Tibial artery (tissue), 4 donors: ENCODE data around the gene PLEKHG3.

Source experiments
- DNase-seq, 2 donors: peaks; one replicate each; pipeline ENCODE4 v3.0.0-alpha.2; 2019
- H3K27ac ChIP-seq, 2 donors: fragments of 200-600 bp; sonication (generic) in 1 of 2; 1 replicate in 1 of 2; 2 replicates in 1 of 2; pipeline ENCODE4 v1.5.1; 2018 to 2019; ENCODE audit warnings: mild to moderate bottlenecking in 1 of 2
- H3K27me3 ChIP-seq, 2 donors: fragments of 200-600 bp; sonication (generic) in 1 of 2; one replicate each; pipeline versions ENCODE4 v1.5.1 to v1.6.0; 2016 to 2019
- H3K36me3 ChIP-seq, 3 donors: fragments of 200-600 bp; sonication (generic) in 2 of 3; one replicate each; pipeline ENCODE4 v1.5.1; 2016 to 2019; ENCODE audit warnings: mild to moderate bottlenecking in 2 of 3
- H3K4me1 ChIP-seq, 4 donors: fragments of 200-600 bp; sonication (generic) in 2 of 4; 1 replicate in 3 of 4; 2 replicates in 1 of 4; pipeline ENCODE4 v1.5.1; 2016 to 2019
- H3K4me3 ChIP-seq, 2 donors: fragments of 200-600 bp; sonication (generic) in 1 of 2; 1 replicate in 1 of 2; 2 replicates in 1 of 2; pipeline ENCODE4 v1.5.1; 2018 to 2019; ENCODE audit warnings: mild to moderate bottlenecking in 2 of 2
- H3K9me3 ChIP-seq, 3 donors: fragments of 200-600 bp; sonication (generic) in 1 of 3; one replicate each; pipeline ENCODE4 v1.5.1; 2016 to 2019
- intact Hi-C: fragments of 100-400 bp; cut with DNase I; formaldehyde crosslinking; loops from one replicate; pipeline ENCODE4 v1.15.0; 2023; ENCODE audit warnings: low total_unique reads
- TF ChIP-seq, protein P1 (sequence below), 2 experiments: fragments of 200-600 bp in 1 of 2; fragments of 450-650 bp in 1 of 2; IDR thresholded peaks; one replicate each; pipeline ENCODE4 v1.5.1; 2017 to 2019; ENCODE audit warnings: antibody characterized with exemption in 2 of 2, mild to moderate bottlenecking in 1 of 2, moderate library complexity in 1 of 2

The PLEKHG3 gene

DNA sequence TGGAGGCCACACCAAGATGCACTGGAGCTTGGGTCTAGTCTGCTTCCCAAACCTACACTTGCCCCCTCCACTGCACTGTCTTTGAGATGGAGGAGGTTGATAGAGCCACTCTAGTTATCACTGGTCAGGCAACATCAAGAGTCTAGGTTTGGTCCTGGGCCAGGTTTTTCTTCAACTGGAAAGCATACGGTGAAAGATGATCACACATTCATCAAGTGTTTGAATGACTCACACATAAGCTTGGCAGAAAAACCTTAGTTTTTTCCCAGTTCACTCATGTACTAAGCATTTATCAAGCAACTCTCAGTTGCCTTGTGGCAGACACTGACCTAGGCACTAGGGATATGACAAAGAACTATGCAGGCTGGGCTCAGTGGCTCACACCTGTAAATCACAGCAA is 84.5 kb downstream of the PLEKHG3 start:
- Histone ChIP-seq H3K27me3 (no peaks in the 10 kb centered on the region), H3K4me3 (no peak overlapping the region), H3K9me3 (no peaks in the 10 kb centered on the region), H3K36me3 (peaks cover 0 to 1% (median 0%) of the 10 kb centered on the region in 3 donors), H3K27ac (no peak overlapping the region), H3K4me1 (no peaks in the 10 kb centered on the region)
- DNase-seq = peak in 1 of 2 donors; percentile 33
- TF ChIP-seq, protein P1, sequence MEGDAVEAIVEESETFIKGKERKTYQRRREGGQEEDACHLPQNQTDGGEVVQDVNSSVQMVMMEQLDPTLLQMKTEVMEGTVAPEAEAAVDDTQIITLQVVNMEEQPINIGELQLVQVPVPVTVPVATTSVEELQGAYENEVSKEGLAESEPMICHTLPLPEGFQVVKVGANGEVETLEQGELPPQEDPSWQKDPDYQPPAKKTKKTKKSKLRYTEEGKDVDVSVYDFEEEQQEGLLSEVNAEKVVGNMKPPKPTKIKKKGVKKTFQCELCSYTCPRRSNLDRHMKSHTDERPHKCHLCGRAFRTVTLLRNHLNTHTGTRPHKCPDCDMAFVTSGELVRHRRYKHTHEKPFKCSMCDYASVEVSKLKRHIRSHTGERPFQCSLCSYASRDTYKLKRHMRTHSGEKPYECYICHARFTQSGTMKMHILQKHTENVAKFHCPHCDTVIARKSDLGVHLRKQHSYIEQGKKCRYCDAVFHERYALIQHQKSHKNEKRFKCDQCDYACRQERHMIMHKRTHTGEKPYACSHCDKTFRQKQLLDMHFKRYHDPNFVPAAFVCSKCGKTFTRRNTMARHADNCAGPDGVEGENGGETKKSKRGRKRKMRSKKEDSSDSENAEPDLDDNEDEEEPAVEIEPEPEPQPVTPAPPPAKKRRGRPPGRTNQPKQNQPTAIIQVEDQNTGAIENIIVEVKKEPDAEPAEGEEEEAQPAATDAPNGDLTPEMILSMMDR (IDR thresholded peaks at IDR 0.05) = no peak
- intact Hi-C loops = no loop called here

DNA sequence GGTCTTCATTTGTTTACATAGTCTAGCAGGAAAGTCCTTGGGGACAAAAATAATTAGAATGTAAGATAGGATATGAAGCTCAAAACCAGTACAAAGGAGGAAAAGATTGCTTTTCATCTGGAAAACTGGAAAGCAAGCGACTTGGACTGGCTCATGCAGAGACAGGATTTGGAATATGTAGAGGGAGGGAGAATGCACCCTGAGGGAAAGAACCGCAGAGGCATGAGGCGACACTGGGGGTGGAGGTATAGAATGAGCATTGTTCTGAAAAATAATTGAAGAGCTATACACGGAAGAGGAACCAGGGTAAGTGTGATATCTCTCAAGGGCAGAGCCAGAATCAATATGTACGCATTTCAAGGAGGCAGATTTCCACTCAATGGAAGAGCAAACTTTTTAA is 85.5 kb downstream of the PLEKHG3 start:
- Histone ChIP-seq H3K4me3 (no peak overlapping the region), H3K27me3 (no peaks in the 10 kb centered on the region), H3K36me3 (peaks cover 0 to 4% (median 0%) of the 10 kb centered on the region in 3 donors), H3K27ac (no peak overlapping the region), H3K4me1 (no peaks in the 10 kb centered on the region), H3K9me3 (no peaks in the 10 kb centered on the region)
- TF ChIP-seq, protein P1 (IDR thresholded peaks at IDR 0.05) = no peak
- intact Hi-C loops = no loop called here
- no peak for DNase-seq

DNA sequence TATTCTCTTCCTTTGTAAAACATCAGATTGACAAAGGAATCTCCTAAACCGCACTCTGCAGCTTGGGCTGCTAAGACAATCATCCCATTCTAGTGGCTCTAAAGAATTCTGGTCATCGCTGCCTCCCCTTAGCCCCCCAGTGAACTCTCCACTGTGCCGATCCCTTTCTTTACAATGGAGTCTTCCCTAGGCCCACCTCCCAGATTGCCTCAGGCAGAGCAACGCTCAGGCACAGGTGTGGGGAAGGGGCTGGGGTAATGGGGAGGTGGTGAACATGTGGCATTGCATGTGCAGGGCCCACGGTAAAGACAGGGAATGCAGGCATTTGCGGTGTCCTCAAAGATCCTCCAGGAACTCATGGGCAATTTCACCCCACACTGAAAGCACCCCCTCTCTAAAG is 86.3 kb downstream of the PLEKHG3 start:
- Histone ChIP-seq H3K9me3 (no peaks in the 10 kb centered on the region), H3K27ac (no peak overlapping the region), H3K4me3 (no peak overlapping the region), H3K27me3 (no peaks in the 10 kb centered on the region), H3K4me1 (no peaks in the 10 kb centered on the region), H3K36me3 (peaks cover 0 to 4% (median 0%) of the 10 kb centered on the region in 3 donors)
- TF ChIP-seq, protein P1 (IDR thresholded peaks at IDR 0.05) = no peak
- no peak for DNase-seq
- intact Hi-C loops = no loop called here

DNA sequence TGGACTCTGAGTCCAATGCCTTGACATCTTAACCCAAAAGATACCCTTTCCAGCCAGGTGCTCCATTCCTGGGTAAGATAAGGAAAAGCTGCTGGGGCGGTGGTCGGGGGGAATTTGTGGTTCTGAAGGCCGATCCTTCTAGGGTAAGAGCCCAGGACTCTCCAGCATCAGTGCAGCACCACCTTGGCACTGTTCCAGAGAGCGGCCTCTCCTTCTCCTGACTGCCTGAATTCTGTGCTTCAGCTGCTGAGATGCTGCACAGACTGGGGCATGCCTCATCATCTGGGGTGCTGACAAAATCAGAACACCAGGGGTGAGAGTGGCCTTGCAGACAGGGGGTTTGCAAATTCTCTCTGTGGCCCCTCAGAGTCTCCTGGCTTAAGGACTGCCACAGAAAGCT is 88.0 kb downstream of the PLEKHG3 start:
- Histone ChIP-seq H3K27ac (no peak overlapping the region), H3K4me3 (no peak overlapping the region), H3K27me3 (no peaks in the 10 kb centered on the region), H3K36me3 (peaks cover 0 to 4% (median 0%) of the 10 kb centered on the region in 3 donors), H3K4me1 (no peaks in the 10 kb centered on the region), H3K9me3 (no peaks in the 10 kb centered on the region)
- TF ChIP-seq, protein P1 (IDR thresholded peaks at IDR 0.05) = no peak
- intact Hi-C loops = no loop called here
- DNase-seq = no peak

DNA sequence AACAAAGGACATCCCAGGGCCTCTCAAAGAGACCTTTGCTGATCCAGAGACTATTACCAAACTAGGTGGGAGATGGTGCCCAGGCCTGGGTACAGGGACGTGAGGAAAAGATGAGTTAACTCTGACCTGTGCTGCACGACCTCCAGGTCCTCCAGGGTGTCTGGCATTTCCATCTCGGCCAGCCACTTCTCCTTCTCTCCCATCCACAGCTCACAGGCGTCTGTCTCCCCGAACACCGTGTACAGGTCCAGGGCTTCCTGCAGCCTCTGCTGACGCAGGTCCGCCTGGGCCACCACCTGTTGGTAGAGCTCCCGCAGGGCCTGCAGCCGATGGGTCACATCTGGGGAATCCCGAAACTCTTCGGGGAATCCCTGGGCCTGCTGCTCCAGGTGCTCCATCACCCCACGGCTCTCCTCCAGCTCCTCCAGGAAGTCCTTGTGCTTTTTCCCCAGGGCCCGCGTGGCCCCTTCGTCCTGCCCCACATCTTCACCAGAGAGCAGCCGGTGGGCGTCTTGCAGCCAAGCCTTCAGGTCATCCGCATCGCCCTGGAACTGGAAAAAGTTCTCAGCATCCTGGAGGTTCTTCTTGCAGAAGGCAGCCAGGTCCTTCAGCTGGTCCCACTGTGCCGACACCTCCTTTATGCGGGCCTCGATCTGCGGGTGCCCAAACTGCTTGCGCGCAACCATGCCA is 88.8 kb downstream of the PLEKHG3 start:
- peaks cover 0 to 4% (median 0%) of the 10 kb centered on the region in 3 donors for H3K36me3 ChIP-seq
- intact Hi-C loops = no loop called here
- DNase-seq = no peak
- no peaks in the 10 kb centered on the region for H3K27me3 ChIP-seq
- no peaks in the 10 kb centered on the region for H3K9me3 ChIP-seq
- no peak overlapping the region for H3K27ac ChIP-seq
- H3K4me3 ChIP-seq = no peak overlapping the region
- TF ChIP-seq, protein P1 (IDR thresholded peaks at IDR 0.05) = no peak
- H3K4me1 ChIP-seq = no peaks in the 10 kb centered on the region
